HCT116 (cell line): ENCODE measurements around the gene ANAPC7. TPM values are rescaled to one million over a fixed set of nuclear protein-coding genes. Genes with fewer than 3 reads are reported as not detected.

Experiments
- ATAC-seq: fragments of 200-7000 bp; cut with Tn5 transposase; 2 replicates; pipeline ENCODE4 v1.9.1; 2020; ENCODE audit warnings: mild to moderate bottlenecking, moderate library complexity
- BruUV-seq: library from RNA; stranded (reverse); fragments of 400-500 nt; replicated peaks from 2 replicates; lab custom pipeline; 2021; lab: Mats Ljungman, UMichigan
- CTCF ChIA-PET: fragments of 300-600 bp; sonication (Branson Sonifier 250); formaldehyde crosslinking; loops from one replicate; lab custom pipeline; 2021; ENCODE audit warnings: antibody characterized with exemption; lab: Charles Lee
- POLR2A ChIA-PET: fragments of 300-600, 350-600 bp; sonication (Branson Sonifier 250); formaldehyde crosslinking; loops from one replicate; lab custom pipeline; 2021; ENCODE audit warnings: antibody characterized with exemption; lab: Charles Lee
- RAD21 ChIA-PET, 2 experiments: fragments of 300-600 bp; sonication (Branson Sonifier 250); formaldehyde crosslinking; loops; one replicate each; lab custom pipeline; 2023; ENCODE audit warnings: low total read pairs in 2 of 2; ENCODE audit not compliant: uncharacterized antibody in 2 of 2, unreplicated experiment in 2 of 2, low non-redundant PET in 1 of 2; lab: Charles Lee
- DNase-seq: peaks from one replicate; pipeline ENCODE4 v3.0.0-alpha.2; 2010; ENCODE audit warnings: low read depth, low spot score
- H2AFZ ChIP-seq: fragments of 200-600 bp; shearing (Covaris generic), sonication (generic); 2 replicates; pipeline ENCODE4 v1.6.1; 2017; ENCODE audit warnings: low read depth, mixed run types, mixed read lengths, antibody characterized with exemption, low read length; ENCODE audit not compliant: poor library complexity, severe bottlenecking
- H3K27ac ChIP-seq: 2 replicates; pipeline ENCODE4 v1.5.1; 2012; ENCODE audit warnings: low read depth, low read length
- H3K27me3 ChIP-seq: fragments of 200-600 bp; sonication (generic); 2 replicates; pipeline ENCODE4 v1.6.1; 2016; ENCODE audit warnings: mixed run types, low read length, mixed read lengths; ENCODE audit not compliant: insufficient read depth
- H3K36me3 ChIP-seq, 2 experiments: fragments of 200-500 bp in 1 of 2; fragments of 200-600 bp in 1 of 2; sonication (Bioruptor generic) in 1 of 2; sonication (generic) in 1 of 2; 2 replicates each; pipeline versions ENCODE4 v1.5.1 to v1.6.1; 2014 to 2016; ENCODE audit warnings: low read length in 2 of 2, inconsistent platforms in 1 of 2, mixed read lengths in 1 of 2, mixed run types in 1 of 2; ENCODE audit not compliant: insufficient read depth in 2 of 2, control insufficient read depth in 1 of 2
- H3K4me1 ChIP-seq, 2 experiments: fragments of 200-600 bp in 1 of 2; sonication (generic) in 1 of 2; 2 replicates each; pipeline versions ENCODE4 v1.5.1 to v1.6.1; 2012 to 2017; ENCODE audit warnings: low read length in 2 of 2, inconsistent platforms in 1 of 2, mild to moderate bottlenecking in 1 of 2, mixed read lengths in 1 of 2, mixed run types in 1 of 2, moderate library complexity in 1 of 2; ENCODE audit not compliant: insufficient read depth in 2 of 2, control insufficient read depth in 1 of 2
- H3K4me2 ChIP-seq: fragments of 200-600 bp; sonication (generic); 2 replicates; pipeline ENCODE4 v1.6.1; 2017; ENCODE audit warnings: mixed run types, low read length, mixed read lengths
- H3K4me3 ChIP-seq, 2 experiments: fragments of 200-600 bp in 1 of 2; sonication (generic) in 1 of 2; replicated peaks in 1 of 2; 2 replicates each; pipeline ENCODE4 v1.5.1; 2011 to 2016; ENCODE audit warnings: low read length in 2 of 2, control low read depth in 1 of 2, low read depth in 1 of 2, mild to moderate bottlenecking in 1 of 2, mixed read lengths in 1 of 2, mixed run types in 1 of 2
- H3K79me2 ChIP-seq: fragments of 200-600 bp; sonication (generic); 2 replicates; pipeline ENCODE4 v1.6.1; 2017; ENCODE audit warnings: mild to moderate bottlenecking, mixed run types, low read length, moderate library complexity, mixed read lengths; ENCODE audit not compliant: insufficient read depth
- H3K9ac ChIP-seq: fragments of 200-600 bp; sonication (generic); 2 replicates; pipeline ENCODE4 v1.6.1; 2016; ENCODE audit warnings: low read length, mixed read lengths
- H3K9me2 ChIP-seq: fragments of 200-600 bp; sonication (generic), shearing (Covaris generic); 2 replicates; pipeline ENCODE4 v1.6.1; 2017; ENCODE audit warnings: mixed run types, mild to moderate bottlenecking, moderate library complexity; ENCODE audit not compliant: insufficient read depth
- H3K9me3 ChIP-seq, 2 experiments: fragments of 200-500 bp in 1 of 2; fragments of 200-600 bp in 1 of 2; sonication (Bioruptor generic) in 1 of 2; sonication (generic) in 1 of 2; 2 replicates each; pipeline ENCODE4 v1.6.1; 2014 to 2017; ENCODE audit warnings: low read length in 2 of 2, mixed read lengths in 2 of 2, inconsistent platforms in 1 of 2, low read depth in 1 of 2, mild to moderate bottlenecking in 1 of 2, mixed run types in 1 of 2, moderate library complexity in 1 of 2; ENCODE audit not compliant: control insufficient read depth in 1 of 2, insufficient read depth in 1 of 2
- H4K20me1 ChIP-seq: fragments of 200-600 bp; sonication (generic), shearing (Covaris generic); 2 replicates; pipeline ENCODE4 v1.6.1; 2017; ENCODE audit warnings: mixed run types, mild to moderate bottlenecking, moderate library complexity; ENCODE audit not compliant: insufficient read depth
- CBX3 ChIP-seq: IDR thresholded peaks from 2 replicates; pipeline ENCODE4 v1.6.1; 2012; ENCODE audit warnings: low read depth
- CEBPB ChIP-seq: IDR thresholded peaks from 2 replicates; pipeline ENCODE4 v1.6.1; 2012; ENCODE audit warnings: low read depth
- EGR1 ChIP-seq: IDR thresholded peaks from 2 replicates; pipeline ENCODE4 v1.6.1; 2012; ENCODE audit warnings: low read depth
- ELF1 ChIP-seq: IDR thresholded peaks from 2 replicates; pipeline ENCODE4 v1.6.1; 2012; ENCODE audit warnings: low read depth, borderline replicate concordance
- EZH2phosphoT487 ChIP-seq: fragments of 200-600 bp; IDR thresholded peaks from 2 replicates; pipeline ENCODE4 v1.6.1; 2018; ENCODE audit warnings: antibody characterized with exemption, borderline replicate concordance
- JUND ChIP-seq: IDR thresholded peaks from 2 replicates; pipeline ENCODE4 v1.6.1; 2012
- POLR2A ChIP-seq: IDR thresholded peaks from 2 replicates; pipeline ENCODE4 v1.7.0; 2011; ENCODE audit warnings: borderline replicate concordance; ENCODE audit not compliant: insufficient read depth, insufficient read length; ENCODE audit errors: extremely low read depth
- POLR2AphosphoS5 ChIP-seq: IDR thresholded peaks from 2 replicates; pipeline ENCODE4 v1.6.1; 2011; ENCODE audit warnings: mild to moderate bottlenecking, low read depth, low read length, moderate library complexity
- RAD21 ChIP-seq: IDR thresholded peaks from 2 replicates; pipeline ENCODE4 v1.6.1; 2012; ENCODE audit warnings: low read depth, mild to moderate bottlenecking
- SIN3A ChIP-seq: IDR thresholded peaks from 2 replicates; pipeline ENCODE4 v1.6.1; 2012; ENCODE audit warnings: low read depth
- SRF ChIP-seq: IDR thresholded peaks from 2 replicates; pipeline ENCODE4 v1.6.1; 2012; ENCODE audit warnings: low read depth
- YY1 ChIP-seq: IDR thresholded peaks from 2 replicates; pipeline ENCODE4 v1.6.1; 2011; ENCODE audit warnings: low read length, low read depth, moderate library complexity, mild to moderate bottlenecking; ENCODE audit not compliant: insufficient replicate concordance; ENCODE audit errors: extremely low read depth
- ZFX ChIP-seq: fragments of 450-650 bp; IDR thresholded peaks from 2 replicates; pipeline ENCODE4 v1.6.1; 2017
- ZNF274 ChIP-seq: fragments of 200-500 bp; sonication (Bioruptor generic); IDR thresholded peaks from 2 replicates; pipeline ENCODE4 v1.6.1; 2014; ENCODE audit warnings: mild to moderate bottlenecking, low read depth, low read length, inconsistent platforms
- intact Hi-C: fragments of 100-400 bp; cut with micrococcal nuclease; formaldehyde crosslinking; loops from 2 replicates; pipeline ENCODE4 v1.10.0; 2022
- total RNA-seq: library from RNA; stranded (reverse); gene quantifications from one replicate; pipeline ENCODE4 v1.2.1, GENCODE V29; 2021; ENCODE audit not compliant: unreplicated experiment
- TF ChIP-seq, protein P1 (sequence below): IDR thresholded peaks from 2 replicates; pipeline ENCODE4 v1.6.1; 2012
- TF ChIP-seq, protein P2 (sequence below): IDR thresholded peaks from 2 replicates; pipeline ENCODE4 v1.6.1; 2012; ENCODE audit warnings: low read depth
- TF ChIP-seq, protein P3 (sequence below), 3 experiments: fragments of 200-600 bp in 1 of 3; sonication (generic) in 1 of 3; IDR thresholded peaks in 2 of 3; conservative IDR thresholded peaks in 1 of 3; 2 replicates each; pipeline ENCODE4 v1.5.1; 2012 to 2017; ENCODE audit warnings: low read depth in 2 of 3, low read length in 2 of 3, antibody characterized with exemption in 1 of 3, borderline replicate concordance in 1 of 3, control low read depth in 1 of 3, mild to moderate bottlenecking in 1 of 3, mixed read lengths in 1 of 3, mixed run types in 1 of 3, moderate library complexity in 1 of 3; ENCODE audit not compliant: insufficient read depth in 1 of 3
- TF ChIP-seq, protein P4 (sequence below): IDR thresholded peaks from 2 replicates; pipeline ENCODE4 v1.6.1; 2012

The ANAPC7 gene
- total RNA-seq, 1 experiment from 2014 or later: 55.9 TPM

DNA sequence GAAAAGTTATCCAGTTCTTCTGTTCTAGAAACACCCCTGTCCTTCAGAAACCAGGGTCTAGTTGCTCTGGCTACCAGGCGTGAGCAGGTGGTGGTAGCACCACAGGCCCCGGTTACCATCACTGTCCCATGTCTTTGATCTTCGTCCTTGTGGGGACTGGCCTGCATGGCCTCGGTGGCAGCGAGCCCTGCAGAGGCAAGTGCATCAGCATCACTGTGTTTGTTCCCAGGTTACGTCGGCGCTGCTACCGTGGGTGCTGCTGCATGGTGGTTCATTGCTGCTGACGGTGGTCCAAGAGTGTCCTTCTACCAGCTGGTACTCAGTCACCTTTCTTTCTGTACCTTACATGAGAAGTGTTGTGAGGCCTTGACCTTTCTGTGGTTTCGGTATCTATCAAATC is 58.9 kb downstream of the ANAPC7 start:
- Histone ChIP-seq H2AFZ (no peak overlapping the region), H3K27ac (no peak overlapping the region), H3K4me1 (no peaks in the 10 kb centered on the region), H3K4me3 (no peak overlapping the region), H3K9ac (no peak overlapping the region), H3K9me3 (no peaks in the 10 kb centered on the region), H3K27me3 (no peaks in the 10 kb centered on the region), H3K36me3 (peaks cover 76 to 93% of the 10 kb centered on the region in 2 experiments), H4K20me1 (no peaks in the 10 kb centered on the region), H3K4me2 (no peak overlapping the region), H3K9me2 (no peaks in the 10 kb centered on the region), H3K79me2 (peaks cover 32% of the 10 kb centered on the region; the same call in 1 of the 2 replicates)
- RAD21 ChIA-PET: no interaction called here
- no TSS peak for BruUV-seq
- TF ChIP-seq EGR1 (no peak), ZNF274 (no peak), ZFX (no peak), SIN3A (no peak), EZH2phosphoT487 (no peak), POLR2A (no peak), POLR2AphosphoS5 (no peak), SRF (no peak), CEBPB (no peak), ELF1 (no peak), RAD21 (no peak), YY1 (no peak), JUND (no peak), CBX3 (no peak)
- TF ChIP-seq, protein P1, sequence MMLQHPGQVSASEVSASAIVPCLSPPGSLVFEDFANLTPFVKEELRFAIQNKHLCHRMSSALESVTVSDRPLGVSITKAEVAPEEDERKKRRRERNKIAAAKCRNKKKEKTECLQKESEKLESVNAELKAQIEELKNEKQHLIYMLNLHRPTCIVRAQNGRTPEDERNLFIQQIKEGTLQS: no peak
- TF ChIP-seq, protein P2, sequence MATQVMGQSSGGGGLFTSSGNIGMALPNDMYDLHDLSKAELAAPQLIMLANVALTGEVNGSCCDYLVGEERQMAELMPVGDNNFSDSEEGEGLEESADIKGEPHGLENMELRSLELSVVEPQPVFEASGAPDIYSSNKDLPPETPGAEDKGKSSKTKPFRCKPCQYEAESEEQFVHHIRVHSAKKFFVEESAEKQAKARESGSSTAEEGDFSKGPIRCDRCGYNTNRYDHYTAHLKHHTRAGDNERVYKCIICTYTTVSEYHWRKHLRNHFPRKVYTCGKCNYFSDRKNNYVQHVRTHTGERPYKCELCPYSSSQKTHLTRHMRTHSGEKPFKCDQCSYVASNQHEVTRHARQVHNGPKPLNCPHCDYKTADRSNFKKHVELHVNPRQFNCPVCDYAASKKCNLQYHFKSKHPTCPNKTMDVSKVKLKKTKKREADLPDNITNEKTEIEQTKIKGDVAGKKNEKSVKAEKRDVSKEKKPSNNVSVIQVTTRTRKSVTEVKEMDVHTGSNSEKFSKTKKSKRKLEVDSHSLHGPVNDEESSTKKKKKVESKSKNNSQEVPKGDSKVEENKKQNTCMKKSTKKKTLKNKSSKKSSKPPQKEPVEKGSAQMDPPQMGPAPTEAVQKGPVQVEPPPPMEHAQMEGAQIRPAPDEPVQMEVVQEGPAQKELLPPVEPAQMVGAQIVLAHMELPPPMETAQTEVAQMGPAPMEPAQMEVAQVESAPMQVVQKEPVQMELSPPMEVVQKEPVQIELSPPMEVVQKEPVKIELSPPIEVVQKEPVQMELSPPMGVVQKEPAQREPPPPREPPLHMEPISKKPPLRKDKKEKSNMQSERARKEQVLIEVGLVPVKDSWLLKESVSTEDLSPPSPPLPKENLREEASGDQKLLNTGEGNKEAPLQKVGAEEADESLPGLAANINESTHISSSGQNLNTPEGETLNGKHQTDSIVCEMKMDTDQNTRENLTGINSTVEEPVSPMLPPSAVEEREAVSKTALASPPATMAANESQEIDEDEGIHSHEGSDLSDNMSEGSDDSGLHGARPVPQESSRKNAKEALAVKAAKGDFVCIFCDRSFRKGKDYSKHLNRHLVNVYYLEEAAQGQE: no peak
- TF ChIP-seq, protein P3, sequence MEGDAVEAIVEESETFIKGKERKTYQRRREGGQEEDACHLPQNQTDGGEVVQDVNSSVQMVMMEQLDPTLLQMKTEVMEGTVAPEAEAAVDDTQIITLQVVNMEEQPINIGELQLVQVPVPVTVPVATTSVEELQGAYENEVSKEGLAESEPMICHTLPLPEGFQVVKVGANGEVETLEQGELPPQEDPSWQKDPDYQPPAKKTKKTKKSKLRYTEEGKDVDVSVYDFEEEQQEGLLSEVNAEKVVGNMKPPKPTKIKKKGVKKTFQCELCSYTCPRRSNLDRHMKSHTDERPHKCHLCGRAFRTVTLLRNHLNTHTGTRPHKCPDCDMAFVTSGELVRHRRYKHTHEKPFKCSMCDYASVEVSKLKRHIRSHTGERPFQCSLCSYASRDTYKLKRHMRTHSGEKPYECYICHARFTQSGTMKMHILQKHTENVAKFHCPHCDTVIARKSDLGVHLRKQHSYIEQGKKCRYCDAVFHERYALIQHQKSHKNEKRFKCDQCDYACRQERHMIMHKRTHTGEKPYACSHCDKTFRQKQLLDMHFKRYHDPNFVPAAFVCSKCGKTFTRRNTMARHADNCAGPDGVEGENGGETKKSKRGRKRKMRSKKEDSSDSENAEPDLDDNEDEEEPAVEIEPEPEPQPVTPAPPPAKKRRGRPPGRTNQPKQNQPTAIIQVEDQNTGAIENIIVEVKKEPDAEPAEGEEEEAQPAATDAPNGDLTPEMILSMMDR (IDR thresholded peaks at IDR 0.05 in 2 of 3, conservative IDR thresholded peaks at IDR 0.05 in 1 of 3; ENCODE audit: borderline replicate concordance in 1 of 3, insufficient read depth in 1 of 3, low read depth in 2 of 3, low read length in 2 of 3): no peak
- TF ChIP-seq, protein P4, sequence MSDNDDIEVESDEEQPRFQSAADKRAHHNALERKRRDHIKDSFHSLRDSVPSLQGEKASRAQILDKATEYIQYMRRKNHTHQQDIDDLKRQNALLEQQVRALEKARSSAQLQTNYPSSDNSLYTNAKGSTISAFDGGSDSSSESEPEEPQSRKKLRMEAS: no peak
- DNase-seq: no peak
- POLR2A ChIA-PET: no interaction called here
- CTCF ChIA-PET: no interaction called here
- no peak for ATAC-seq
- intact Hi-C loops: no loop called here
